Ramos (cell line): ENCODE measurements around the gene MEGF6.

Experiments used
- in situ Hi-C: fragments of 300-500 bp; cut with MboI; formaldehyde crosslinking; loops from one replicate; pipeline ENCODE4 v1.14.3; 2022; ENCODE audit warnings: low sequenced_read_pairs; ENCODE audit not compliant: unreplicated experiment

Gene MEGF6

GRCh38 chr1:3645666-3646355 lies 34.5 kb upstream of the MEGF6 start:
- in situ Hi-C loops = no loop called here

GRCh38 chr1:3645247-3645646 lies 33.9 kb upstream of the MEGF6 start:
- in situ Hi-C loops = no loop called here

- in situ Hi-C loops = no loop called here
These were observed 33.0 kb upstream of the MEGF6 start for GRCh38 chr1:3644273-3644672.

- in situ Hi-C loops = no loop called here
These were observed 31.8 kb upstream of the MEGF6 start for GRCh38 chr1:3642919-3643675.

- in situ Hi-C loops = no loop called here
These were observed 30.5 kb upstream of the MEGF6 start for GRCh38 chr1:3641816-3642215.

GRCh38 chr1:3641046-3641760 lies 29.9 kb upstream of the MEGF6 start:
- in situ Hi-C loops = no loop called here

GRCh38 chr1:3640121-3640837 lies 29.0 kb upstream of the MEGF6 start:
- in situ Hi-C loops = no loop called here

- in situ Hi-C loops = no loop called here
These were observed 28.1 kb upstream of the MEGF6 start for GRCh38 chr1:3639397-3639911.

GRCh38 chr1:3638676-3639075 lies 27.4 kb upstream of the MEGF6 start:
- in situ Hi-C loops = no loop called here

- in situ Hi-C loops = no loop called here
These were observed 26.7 kb upstream of the MEGF6 start for GRCh38 chr1:3638027-3638426.

GRCh38 chr1:3636531-3636930 lies 25.2 kb upstream of the MEGF6 start:
- in situ Hi-C loops = no loop called here

- in situ Hi-C loops = no loop called here
These were observed 24.8 kb upstream of the MEGF6 start for GRCh38 chr1:3636080-3636479.

GRCh38 chr1:3634059-3634800 lies 22.9 kb upstream of the MEGF6 start:
- in situ Hi-C loops = no loop called here

GRCh38 chr1:3633344-3634058 lies 22.2 kb upstream of the MEGF6 start:
- in situ Hi-C loops = no loop called here

GRCh38 chr1:3632716-3633343 lies 21.5 kb upstream of the MEGF6 start:
- in situ Hi-C loops = no loop called here

- in situ Hi-C loops = no loop called here
These were observed 21.0 kb upstream of the MEGF6 start for GRCh38 chr1:3632298-3632697.

- in situ Hi-C loops = no loop called here
These were observed 20.3 kb upstream of the MEGF6 start for GRCh38 chr1:3631320-3632260.

GRCh38 chr1:3630914-3631313 lies 19.6 kb upstream of the MEGF6 start:
- in situ Hi-C loops = no loop called here
